Renal cortex interstitium (tissue), 11 donors: ENCODE measurements around the gene PNLIPRP2. TPM values are rescaled to one million over a fixed set of nuclear protein-coding genes. Genes with fewer than 3 reads are reported as not detected.

ENCODE experiments used
- DNase-seq, 11 donors: peaks; one replicate each; pipeline ENCODE4 v3.0.0-alpha.2; 2013; ENCODE audit warnings: low read depth in 9 of 11, low spot score in 4 of 11; ENCODE audit errors: extremely low read depth in 1 of 11
- polyA plus RNA-seq, 3 donors: library from polyadenylated mRNA; unstranded; fragments of 120-200 nt; gene quantifications; one replicate each; pipeline ENCODE4 v1.2.1, GENCODE V29; 2013; ENCODE audit not compliant: insufficient read length in 3 of 3

PNLIPRP2 gene
- polyA plus RNA-seq, 3 donors, result 0.10 TPM; not detected in 2

DNA sequence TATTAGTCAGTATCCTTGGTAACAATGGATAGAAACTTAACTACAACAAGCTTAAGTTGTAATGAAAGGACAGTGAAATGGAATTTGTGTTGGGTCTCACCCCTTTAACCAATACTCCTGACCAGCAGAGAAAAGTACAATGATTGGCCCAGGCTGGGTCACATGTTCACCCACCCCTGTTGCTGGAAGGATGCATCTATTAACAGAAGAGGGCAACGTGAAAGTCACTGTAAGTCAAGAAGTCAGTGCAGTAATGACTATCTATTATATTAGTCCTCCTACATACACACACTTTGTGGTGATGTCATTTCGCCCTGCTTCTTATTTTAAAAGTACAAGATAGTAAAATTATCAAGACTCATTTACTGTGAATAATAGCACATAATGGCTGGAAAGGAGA is 16.2 kb downstream of the PNLIPRP2 start:
- DNase-seq, result no peak

DNA sequence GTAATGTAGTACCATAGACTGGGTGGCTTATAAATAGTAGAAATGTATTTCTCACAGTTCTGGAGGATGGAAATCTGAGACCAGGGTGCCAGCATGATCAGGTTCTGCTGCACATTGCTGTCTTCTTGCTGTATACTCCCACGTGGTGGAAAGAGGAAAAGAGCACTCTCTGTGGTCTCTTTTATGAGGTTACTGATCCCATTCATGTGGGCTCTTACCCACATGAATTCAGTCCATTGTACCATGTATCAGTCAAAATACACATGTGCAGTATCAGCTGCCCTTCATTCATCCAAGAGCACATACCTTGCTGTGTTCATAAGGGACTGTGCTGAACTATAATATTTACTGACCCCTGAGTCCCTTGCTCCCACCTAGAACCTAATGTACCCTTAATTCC is 17.1 kb downstream of the PNLIPRP2 start:
- no peak for DNase-seq

DNA sequence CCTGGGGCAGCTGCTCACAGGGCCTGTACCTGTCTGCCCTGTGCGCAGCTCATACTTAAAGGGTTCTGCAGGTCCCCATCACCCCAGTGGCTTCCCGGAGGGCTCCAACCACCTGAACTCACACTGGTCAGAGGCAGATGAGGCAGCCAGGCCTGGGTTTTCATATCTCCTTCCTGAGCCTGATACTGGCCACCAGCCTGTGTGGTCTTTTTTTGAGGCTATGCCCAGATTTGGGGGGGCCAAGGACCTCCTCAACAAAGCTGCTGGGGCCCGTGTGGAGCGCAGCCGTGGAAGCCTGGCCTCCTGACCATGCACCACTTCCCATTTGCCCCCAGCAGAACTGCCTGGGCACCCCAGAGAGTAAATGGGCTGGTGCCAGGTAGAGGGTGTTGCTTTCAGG is 25.7 kb downstream of the PNLIPRP2 start:
- DNase-seq, result no peak

DNA sequence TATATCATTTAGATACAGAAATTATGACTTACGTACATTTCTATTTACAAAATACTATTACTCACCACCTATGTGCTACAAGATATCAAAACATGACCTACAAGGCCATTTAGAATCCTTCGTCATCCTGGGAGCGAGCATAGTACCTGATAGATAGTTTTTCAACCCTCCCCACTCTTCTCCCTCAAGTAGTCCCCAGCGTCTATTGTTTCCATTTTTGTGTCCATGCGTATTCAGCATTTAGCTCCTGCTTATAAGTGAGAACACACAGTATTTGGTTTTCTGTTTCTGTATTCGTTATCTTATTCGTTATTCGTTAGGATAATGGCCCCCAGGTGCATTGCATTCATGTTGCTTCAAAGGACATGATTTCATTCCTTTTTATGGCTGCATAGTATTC is 28.1 kb downstream of the PNLIPRP2 start:
- DNase-seq, result no peak

DNA sequence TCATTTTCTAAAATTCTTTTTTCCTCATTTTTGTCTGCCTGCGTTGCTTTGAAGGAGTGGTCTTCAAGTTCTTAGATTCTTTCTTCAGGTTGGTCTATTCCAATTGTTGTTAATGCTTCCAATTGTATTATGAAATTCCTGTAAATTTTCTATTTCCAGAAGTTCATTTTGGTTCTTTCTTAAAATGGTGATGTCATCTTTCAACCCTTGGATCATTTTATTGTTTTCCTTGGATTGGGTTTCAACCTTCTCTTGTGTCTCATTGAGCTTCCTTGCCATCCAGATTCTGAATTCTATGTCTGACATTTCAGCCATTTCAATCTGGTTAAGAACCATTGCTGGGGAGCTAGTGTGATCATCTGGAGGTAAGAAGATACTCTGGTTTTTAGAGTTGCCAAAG is 33.1 kb downstream of the PNLIPRP2 start:
- no peak for DNase-seq

- no peak for DNase-seq
These were observed 34.1 kb downstream of the PNLIPRP2 start for GRCh38 chr10:116654816-116655215.

DNA sequence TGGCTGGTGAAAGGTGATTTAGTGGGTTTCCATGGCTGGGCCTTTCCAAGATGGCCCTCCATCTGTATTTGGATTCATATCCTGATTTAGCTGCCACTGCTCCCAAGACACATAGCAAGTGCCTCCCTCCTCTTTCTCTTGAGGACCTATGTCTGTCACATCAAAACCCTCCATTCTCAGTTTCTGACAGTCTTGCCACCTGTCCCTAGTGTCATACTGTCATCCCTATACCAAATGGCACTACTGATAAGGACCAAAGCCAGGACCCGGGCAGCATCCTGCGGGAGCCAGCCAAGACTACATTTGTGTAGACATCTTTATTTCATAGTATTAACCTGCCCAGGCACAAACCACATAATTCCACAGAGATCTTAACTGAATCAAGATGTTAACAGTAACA is 34.8 kb downstream of the PNLIPRP2 start:
- DNase-seq, result no peak

- no peak for DNase-seq
These were observed 35.3 kb downstream of the PNLIPRP2 start for GRCh38 chr10:116656044-116656443.

- DNase-seq, result no peak
These were observed 37.3 kb downstream of the PNLIPRP2 start for GRCh38 chr10:116657863-116658551.

DNA sequence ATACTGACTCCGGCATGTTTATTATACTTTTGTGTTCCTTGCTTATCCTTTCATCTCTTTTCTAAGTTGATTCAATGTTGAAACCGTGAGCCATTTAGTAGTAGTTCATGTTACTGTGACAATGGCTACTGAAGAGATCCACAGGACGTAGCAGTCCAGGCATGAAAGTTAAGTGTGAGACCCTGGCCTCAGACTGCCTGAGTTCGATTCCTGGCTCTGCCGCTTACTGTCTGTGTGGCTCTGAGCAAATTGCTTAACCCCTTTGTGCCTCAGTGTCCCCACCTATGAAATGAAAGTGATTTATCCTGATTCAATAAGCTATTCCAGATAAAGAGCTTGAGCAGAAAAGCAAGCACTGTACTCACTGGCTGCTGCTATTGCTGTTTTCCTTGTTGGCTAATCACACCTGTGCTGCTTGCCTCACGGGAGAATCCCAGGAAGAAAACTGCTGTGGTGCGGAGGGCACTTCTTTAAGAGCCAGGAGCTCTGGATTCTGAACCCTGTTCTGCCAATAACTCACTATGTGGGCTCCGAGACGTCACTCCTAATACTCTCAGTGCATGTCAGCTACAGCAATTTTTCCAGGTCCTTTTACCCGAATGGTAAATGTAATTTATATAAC is 38.4 kb downstream of the PNLIPRP2 start:
- DNase-seq, result no peak

GRCh38 chr10:116660860-116661259 is 40.1 kb downstream of the PNLIPRP2 start:
- no peak for DNase-seq

- DNase-seq, result no peak
These were observed 42.6 kb downstream of the PNLIPRP2 start for GRCh38 chr10:116663342-116663741.

DNA sequence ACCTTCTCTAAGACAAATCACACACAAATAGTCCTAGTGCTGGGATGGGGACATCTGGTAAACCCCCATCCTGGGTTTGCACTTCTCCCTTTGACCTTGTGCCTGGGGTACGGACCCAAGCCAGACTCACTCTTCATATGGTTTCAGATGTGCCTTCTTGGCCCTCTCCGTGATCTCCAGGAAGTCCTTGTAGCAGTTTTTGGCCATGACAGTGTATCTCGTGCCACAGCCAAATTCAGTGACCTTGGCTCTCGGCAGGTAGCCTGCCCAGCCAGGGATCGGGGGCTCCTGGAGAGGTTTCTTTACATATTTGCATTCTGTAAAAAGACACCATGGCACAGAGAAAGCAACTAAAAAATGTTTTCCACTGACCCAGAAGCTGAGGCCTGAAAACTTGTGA is 43.9 kb downstream of the PNLIPRP2 start:
- DNase-seq, result no peak

DNA sequence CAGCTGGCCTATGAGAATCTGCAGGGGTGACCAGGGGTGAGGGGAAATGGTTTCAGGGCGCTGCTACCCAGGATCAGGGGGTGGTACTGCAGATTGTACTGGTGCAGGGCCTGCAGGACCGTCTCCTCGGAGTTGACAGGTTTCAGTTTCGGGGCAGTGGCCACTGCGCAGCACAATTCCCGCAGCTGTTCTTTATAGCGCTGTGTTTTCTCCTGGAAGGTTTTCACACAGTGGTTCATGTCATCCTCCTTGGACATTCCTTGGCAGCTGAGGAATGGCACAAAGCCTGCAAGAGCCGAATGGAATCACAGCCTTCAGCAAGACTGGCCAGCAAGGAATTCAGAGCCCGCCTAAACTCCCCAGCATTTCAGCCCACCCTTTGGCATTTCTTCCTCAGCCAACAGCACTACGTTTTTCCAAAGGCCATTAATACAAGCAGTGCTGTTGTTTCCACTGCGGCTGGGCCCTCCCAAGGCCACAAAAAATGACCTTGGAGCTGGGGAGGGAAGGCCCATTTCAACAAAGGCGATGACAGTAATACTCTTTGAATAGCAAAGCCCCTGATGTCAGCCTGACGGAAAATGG is 44.9 kb downstream of the PNLIPRP2 start:
- no peak for DNase-seq

- no peak for DNase-seq
These were observed 46.7 kb downstream of the PNLIPRP2 start for GRCh38 chr10:116667484-116667883.

DNA sequence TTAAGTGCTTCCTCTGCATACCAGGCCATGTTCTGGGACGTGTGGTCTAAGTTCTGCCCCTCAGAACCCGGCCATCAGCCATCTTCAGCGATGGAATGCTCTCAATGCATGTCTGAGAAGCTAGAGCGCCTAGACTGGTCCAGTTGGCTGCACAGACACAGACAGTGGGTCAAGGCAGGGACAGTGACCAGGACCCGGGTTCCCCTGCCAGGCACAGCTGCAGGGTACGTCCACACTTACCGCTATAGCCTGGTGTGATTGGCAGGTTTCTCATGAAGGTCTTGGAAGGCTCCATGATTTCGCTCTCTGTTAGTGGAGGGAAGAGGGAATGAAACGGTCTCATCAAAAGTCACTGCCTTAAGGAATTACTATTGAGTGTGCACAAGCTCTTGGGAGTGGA is 47.3 kb downstream of the PNLIPRP2 start:
- DNase-seq, result no peak

DNA sequence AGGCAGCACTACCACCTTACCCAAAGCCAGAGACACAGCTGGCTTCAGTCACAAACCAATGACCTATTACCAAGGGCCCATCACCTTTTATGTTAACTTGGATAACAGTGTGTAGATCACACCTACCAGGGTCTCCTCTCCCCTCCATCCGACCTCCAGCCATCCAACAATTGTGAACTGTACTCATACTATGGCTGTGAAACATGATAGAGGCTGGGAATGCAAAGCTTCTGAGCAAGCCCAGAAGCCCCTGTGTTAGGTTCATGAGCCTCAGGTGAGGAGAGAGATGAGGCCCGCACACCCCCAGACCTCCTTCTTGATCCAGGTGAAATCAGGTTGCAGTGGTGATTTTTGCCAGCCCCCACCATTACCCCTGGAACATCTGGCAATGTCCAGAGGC is 47.7 kb downstream of the PNLIPRP2 start:
- no peak for DNase-seq

- DNase-seq, result no peak
These were observed 48.3 kb downstream of the PNLIPRP2 start for GRCh38 chr10:116669080-116669479.

DNA sequence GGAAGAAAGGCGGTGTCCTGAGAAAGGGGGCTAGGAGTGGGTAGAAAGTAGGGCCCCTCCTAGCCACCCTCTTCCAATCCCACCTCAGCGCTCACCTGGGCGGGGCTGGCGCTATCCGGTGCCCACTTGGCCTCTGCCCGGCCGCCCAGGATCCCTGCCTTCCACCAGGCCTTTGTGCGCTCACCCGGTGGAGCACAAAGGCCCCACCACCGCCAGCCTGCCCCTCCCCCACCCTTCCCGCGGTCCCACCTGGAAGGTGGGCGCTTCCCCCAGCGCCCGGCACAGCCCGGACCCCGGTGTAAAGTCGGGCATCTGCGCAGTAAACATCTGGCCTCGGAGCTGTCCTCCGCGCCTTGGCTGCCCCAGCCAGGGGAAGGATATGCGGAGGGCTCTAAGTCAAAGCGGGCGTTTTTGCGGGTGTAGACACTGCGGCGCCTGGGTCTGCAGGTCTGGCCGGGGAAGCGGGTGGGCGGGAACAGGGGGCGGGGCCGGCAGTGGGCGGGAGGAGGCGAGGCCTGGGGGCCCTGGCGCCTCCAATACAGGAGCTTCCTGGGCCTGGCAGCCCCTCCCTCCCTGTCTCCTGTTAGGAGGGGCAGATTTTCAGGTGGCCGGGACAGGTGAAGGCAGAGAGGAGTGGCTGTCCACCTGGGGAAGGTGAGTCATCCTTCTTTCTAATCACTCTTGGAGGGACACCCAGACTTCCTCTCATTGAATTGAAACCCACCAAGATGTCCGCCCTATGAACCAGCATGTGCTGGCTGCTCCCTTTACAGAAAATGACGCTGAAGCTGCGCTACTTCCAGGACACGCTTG is 49.3 kb downstream of the PNLIPRP2 start:
- peak in 1 of 11 donors; percentile 48 for DNase-seq

GRCh38 chr10:116670706-116671105 is 50.0 kb downstream of the PNLIPRP2 start:
- no peak for DNase-seq
